Activated CD4-positive, CD25-positive, alpha-beta regulatory T cell (primary cell): ENCODE measurements around the gene ASZ1.

Experiments
- DNase-seq, 4 experiments: peaks; one replicate each; lab custom pipeline; 2025; lab: John Stamatoyannopoulos, UW

ASZ1 gene

GRCh38 chr7:117338020-117338419, 89.3 kb downstream of the ASZ1 start:
- DNase-seq: no peak

GRCh38 chr7:117333168-117333567, 94.1 kb downstream of the ASZ1 start:
- no peak for DNase-seq

GRCh38 chr7:117332031-117332430, 95.3 kb downstream of the ASZ1 start:
- DNase-seq: no peak

GRCh38 chr7:117325836-117326235, 101.5 kb downstream of the ASZ1 start:
- DNase-seq: no peak

GRCh38 chr7:117324960-117325359, 102.3 kb downstream of the ASZ1 start:
- no peak for DNase-seq

GRCh38 chr7:117323851-117324711, 103.2 kb downstream of the ASZ1 start:
- DNase-seq: no peak

- no peak for DNase-seq
Measured at GRCh38 chr7:117323305-117323850, 103.9 kb downstream of the ASZ1 start.

GRCh38 chr7:117322741-117323304, 104.5 kb downstream of the ASZ1 start, which contains the start of gene WNT2:
Gene WNT2, minus strand, starts transcription at chr7:117323058. Its CDS starts 69 bp downstream, at chr7:117322989.
- DNase-seq: no peak

- no peak for DNase-seq
Measured at GRCh38 chr7:117320523-117320922, 106.8 kb downstream of the ASZ1 start.

GRCh38 chr7:117319181-117319580, 108.1 kb downstream of the ASZ1 start:
- DNase-seq: no peak

- no peak for DNase-seq
Measured at GRCh38 chr7:117313582-117313981, 113.7 kb downstream of the ASZ1 start.
